ENCODE results near the gene KANSL3.

GRCh38 chr2:96591494-96591893 lies 46.6 kb downstream of the KANSL3 start:
- no peak for TF ChIP-seq POLR2AphosphoS5 (IDR thresholded peaks at IDR 0.05)
- TF ChIP-seq CTCF (IDR thresholded peaks at IDR 0.05): no peak
